ENCODE data around the gene FARP1. TPM values are rescaled to one million over a fixed set of nuclear protein-coding genes. Genes with fewer than 3 reads are reported as not detected.
A peak's percentile ranks its signal among the peaks of the same experiment; 100 is the strongest.

FARP1 gene
- total and polyA plus RNA-seq, 2 of the 13 experiments (the other 11 are each of a cell fraction or from before 2014, with no cell fraction given), result 70.6 to 126 TPM

GRCh38 chr13:98144801-98145350, 2.0 kb downstream of the FARP1 start:
- in situ Hi-C loops (cut with HindIII; ENCODE audit: extremely low pct_ligation_motif_present, low pct_unique_long_range_greater_than_20kb) (loop anchor here (10.0 kb wide), 1 partner anchor 130 kb away; no protein-coding TSS in a partner anchor), intact Hi-C loops (cut with micrococcal nuclease; ENCODE audit: unreplicated experiment) (loop anchor here (1.0 to 10.0 kb wide), 5 partner anchors 102 to 290 kb away; no protein-coding TSS in a partner anchor)
- TF ChIP-seq NCOA2 (CRISPR knock-in tag; IDR thresholded peaks at IDR 0.05) (peak; percentile 51; the same call in 1 of the 2 replicates), ZSCAN21 (CRISPR knock-in tag; IDR thresholded peaks at IDR 0.05; ENCODE audit: borderline replicate concordance) (no peak), FOXK2 (IDR thresholded peaks at IDR 0.05) (no peak), KIAA2018 (CRISPR knock-in tag; IDR thresholded peaks at IDR 0.05; ENCODE audit: borderline replicate concordance) (no peak), SCMH1 (CRISPR knock-in tag; IDR thresholded peaks at IDR 0.05; ENCODE audit: borderline replicate concordance) (no peak), ARNT2 (CRISPR knock-in tag; IDR thresholded peaks at IDR 0.05; ENCODE audit: low read depth) (no peak), ZSCAN31 (CRISPR knock-in tag; IDR thresholded peaks at IDR 0.05; ENCODE audit: low read depth) (0 out of 2 replicates have a peak, but pooled peaks have one; percentile 22), THAP9 (CRISPR knock-in tag; IDR thresholded peaks at IDR 0.05; ENCODE audit: borderline replicate concordance) (no peak), SIX4 (CRISPR knock-in tag; IDR thresholded peaks at IDR 0.05) (0 out of 2 replicates have a peak, but pooled peaks have one; percentile 12), BRF2 (CRISPR knock-in tag; IDR thresholded peaks at IDR 0.05) (no peak)

More at GRCh38 chr13:98144801-98145350, 2.0 kb downstream of the FARP1 start:
- peaks cover 59% of the 10 kb centered on the region for H3K4me1 ChIP-seq (ENCODE audit: insufficient read depth, low read length)
- peak overlapping the region; percentile 86 for H3K4me2 ChIP-seq (ENCODE audit: low read depth, low read length)
- ChIA-PET POLR2A (interaction anchor here (1.6 to 2.0 kb wide), 2 partner anchors 16 to 121 kb away, joined by 4 to 7 read pairs; no protein-coding TSS in a partner anchor), CTCF (ENCODE audit: low intra/inter-chr PET ratio, low total read pairs) (no interaction called here)
- H2AFZ ChIP-seq (ENCODE audit: low read length), result no peak overlapping the region
- H3K9ac ChIP-seq (ENCODE audit: insufficient read depth, low read depth, low read length), result peak overlapping the region; percentile 90
- ATAC-seq (peak; percentile 21), FAIRE-seq (peak; percentile 79), DNase-seq (ENCODE audit: low spot score) (peak; percentile 86)
- 3% methylated on average over 10 of the region's 10 CpGs for WGBS (ENCODE audit: low lambda C conversion rate)
- peaks cover 69% of the 10 kb centered on the region for H3K79me2 ChIP-seq (ENCODE audit: insufficient read depth, low read length)
- TSS peak; percentile 46 for BruUV-seq (replicated peaks)
- peak overlapping the region; percentile 82 to 98 (median 92) for H3K4me3 ChIP-seq (replicated peaks in 1 of 3; ENCODE audit: insufficient read depth in 1 of 3, low read depth in 2 of 3, low read length in 3 of 3)
- H4K20me1 ChIP-seq (ENCODE audit: insufficient read depth, low read length), result peaks cover 46% of the 10 kb centered on the region
- peaks cover 0 to 10% of the 10 kb centered on the region in 2 experiments; a peak in 1 of 5 replicates for H3K36me3 ChIP-seq (replicated peaks in 1 of 2; ENCODE audit: control insufficient read depth in 1 of 2, insufficient read depth in 2 of 2, low read length in 2 of 2)
- H3K27ac ChIP-seq (ENCODE audit: extremely low read length, insufficient read depth, low read length), result peak overlapping the region; percentile 83
- H3K27me3 ChIP-seq (ENCODE audit: control insufficient read depth in 1 of 2, insufficient read depth in 2 of 2, low read length in 2 of 2), result no peaks in the 10 kb centered on the region; a peak in 1 of 5 replicates
- no peaks in the 10 kb centered on the region for H3K9me3 ChIP-seq (ENCODE audit: low read length)

Measured in HepG2 (cell line).